Gastroesophageal sphincter (tissue), 4 donors: ENCODE data around the gene HSPBAP1. TPM values are rescaled to one million over a fixed set of nuclear protein-coding genes. Genes with fewer than 3 reads are reported as not detected.
"Not testable (repeated sequence)": the region's sequence is repeated elsewhere in the genome, so short reads cannot be mapped to it uniquely, and the experiment has no call there.

Source experiments
- ATAC-seq: fragments of 150-250 bp; one replicate; pipeline ENCODE4 v1.9.1; 2016; ENCODE audit warnings: mild to moderate bottlenecking, moderate library complexity
- H3K27ac ChIP-seq, 4 donors: fragments of 200-600 bp; sonication (generic) in 3 of 4; 1 replicate in 3 of 4; 2 replicates in 1 of 4; pipeline ENCODE4 v1.5.1; 2016 to 2019
- H3K27me3 ChIP-seq: fragments of 200-600 bp; sonication (generic); one replicate; pipeline ENCODE4 v1.5.1; 2019
- H3K36me3 ChIP-seq, 2 donors: fragments of 200-600 bp; sonication (generic); one replicate each; pipeline ENCODE4 v1.5.1; 2019; ENCODE audit warnings: control low read depth in 1 of 2
- H3K4me1 ChIP-seq, 3 donors: fragments of 200-600 bp; sonication (generic); 1 replicate in 2 of 3; 2 replicates in 1 of 3; pipeline ENCODE4 v1.5.1; 2016 to 2019; ENCODE audit warnings: control low read depth in 2 of 3
- H3K4me3 ChIP-seq, 2 donors: fragments of 200-600 bp; sonication (generic); one replicate each; pipeline ENCODE4 v1.5.1; 2019; ENCODE audit warnings: mild to moderate bottlenecking in 1 of 2, moderate library complexity in 1 of 2
- H3K9me3 ChIP-seq, 3 donors: fragments of 200-600 bp; sonication (generic); one replicate each; pipeline ENCODE4 v1.5.1; 2017 to 2019; ENCODE audit warnings: control low read depth in 2 of 3
- EP300 ChIP-seq: sonication (generic); formaldehyde crosslinking; IDR thresholded peaks from one replicate; pipeline ENCODE4 v1.6.1; 2017; ENCODE audit warnings: antibody characterized with exemption, mild to moderate bottlenecking
- POLR2A ChIP-seq, 2 donors: fragments of 450-650 bp; IDR thresholded peaks; one replicate each; pipeline ENCODE4 v1.6.1; 2017; ENCODE audit warnings: antibody characterized with exemption in 2 of 2, mild to moderate bottlenecking in 2 of 2, moderate library complexity in 1 of 2
- POLR2AphosphoS5 ChIP-seq: sonication (generic); formaldehyde crosslinking; IDR thresholded peaks from one replicate; pipeline ENCODE4 v1.6.1; 2017; ENCODE audit warnings: antibody characterized with exemption
- WGBS, 2 donors: methylation state at CpG; one replicate each; pipeline ENCODE4 v1.1.5; 2018; ENCODE audit warnings: low coverage in 1 of 2; 5-methylcytosine and 5-hydroxymethylcytosine counted together
- total RNA-seq, 4 donors: library from RNA; depleted of rRNA; stranded (reverse); fragments of >200 nt; gene quantifications; one replicate each; pipeline ENCODE4 v1.1.0, GENCODE V29; 2016
- TF ChIP-seq, protein P1 (sequence below), 4 experiments: fragments of 200-600 bp in 2 of 4; fragments of 450-650 bp in 2 of 4; sonication (generic) in 1 of 4; IDR thresholded peaks; one replicate each; pipeline ENCODE4 v1.5.1; 2017 to 2019; ENCODE audit warnings: antibody characterized with exemption in 4 of 4, mild to moderate bottlenecking in 2 of 4, moderate library complexity in 2 of 4

The HSPBAP1 gene
- total RNA-seq, 4 donors from 2014 or later = 7.0 to 18.5 (median 9.6) TPM

DNA sequence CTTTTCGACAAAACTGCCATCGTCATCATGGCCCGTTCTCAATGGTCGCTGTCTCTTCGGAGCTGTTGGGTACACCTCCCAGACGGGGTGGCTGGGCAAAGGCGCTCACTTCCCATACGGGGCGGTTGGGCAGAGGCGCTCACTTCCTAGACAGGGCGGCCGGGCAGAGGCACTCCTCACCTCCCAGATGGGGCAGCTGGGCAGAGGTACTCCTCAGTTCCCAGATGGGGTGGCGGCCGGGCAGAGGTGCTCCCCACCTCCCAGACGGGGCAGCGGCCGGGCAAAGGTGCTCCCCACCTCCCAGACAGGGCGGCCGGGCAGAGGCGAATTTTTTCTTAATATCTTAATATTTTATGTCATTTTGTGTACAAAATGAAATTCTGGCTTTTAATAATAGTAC lies 68.5 kb downstream of the HSPBAP1 start:
- Histone ChIP-seq H3K36me3 (peaks cover 0 to 58% of the 10 kb centered on the region in 2 donors), H3K27ac (no peak overlapping the region), H3K9me3 (no peaks in the 10 kb centered on the region), H3K4me3 (no peak overlapping the region), H3K27me3 (no peaks in the 10 kb centered on the region), H3K4me1 (no peaks in the 10 kb centered on the region)
- TF ChIP-seq POLR2AphosphoS5 (no peak), EP300 (no peak), POLR2A (IDR thresholded peaks at IDR 0.05) (no peak)
- TF ChIP-seq, protein P1, sequence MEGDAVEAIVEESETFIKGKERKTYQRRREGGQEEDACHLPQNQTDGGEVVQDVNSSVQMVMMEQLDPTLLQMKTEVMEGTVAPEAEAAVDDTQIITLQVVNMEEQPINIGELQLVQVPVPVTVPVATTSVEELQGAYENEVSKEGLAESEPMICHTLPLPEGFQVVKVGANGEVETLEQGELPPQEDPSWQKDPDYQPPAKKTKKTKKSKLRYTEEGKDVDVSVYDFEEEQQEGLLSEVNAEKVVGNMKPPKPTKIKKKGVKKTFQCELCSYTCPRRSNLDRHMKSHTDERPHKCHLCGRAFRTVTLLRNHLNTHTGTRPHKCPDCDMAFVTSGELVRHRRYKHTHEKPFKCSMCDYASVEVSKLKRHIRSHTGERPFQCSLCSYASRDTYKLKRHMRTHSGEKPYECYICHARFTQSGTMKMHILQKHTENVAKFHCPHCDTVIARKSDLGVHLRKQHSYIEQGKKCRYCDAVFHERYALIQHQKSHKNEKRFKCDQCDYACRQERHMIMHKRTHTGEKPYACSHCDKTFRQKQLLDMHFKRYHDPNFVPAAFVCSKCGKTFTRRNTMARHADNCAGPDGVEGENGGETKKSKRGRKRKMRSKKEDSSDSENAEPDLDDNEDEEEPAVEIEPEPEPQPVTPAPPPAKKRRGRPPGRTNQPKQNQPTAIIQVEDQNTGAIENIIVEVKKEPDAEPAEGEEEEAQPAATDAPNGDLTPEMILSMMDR (IDR thresholded peaks at IDR 0.05) = no peak
- WGBS, 2 donors = 96 to 98% methylated on average over 5 to 11 of the region's 20 CpGs
- ATAC-seq = no peak

DNA sequence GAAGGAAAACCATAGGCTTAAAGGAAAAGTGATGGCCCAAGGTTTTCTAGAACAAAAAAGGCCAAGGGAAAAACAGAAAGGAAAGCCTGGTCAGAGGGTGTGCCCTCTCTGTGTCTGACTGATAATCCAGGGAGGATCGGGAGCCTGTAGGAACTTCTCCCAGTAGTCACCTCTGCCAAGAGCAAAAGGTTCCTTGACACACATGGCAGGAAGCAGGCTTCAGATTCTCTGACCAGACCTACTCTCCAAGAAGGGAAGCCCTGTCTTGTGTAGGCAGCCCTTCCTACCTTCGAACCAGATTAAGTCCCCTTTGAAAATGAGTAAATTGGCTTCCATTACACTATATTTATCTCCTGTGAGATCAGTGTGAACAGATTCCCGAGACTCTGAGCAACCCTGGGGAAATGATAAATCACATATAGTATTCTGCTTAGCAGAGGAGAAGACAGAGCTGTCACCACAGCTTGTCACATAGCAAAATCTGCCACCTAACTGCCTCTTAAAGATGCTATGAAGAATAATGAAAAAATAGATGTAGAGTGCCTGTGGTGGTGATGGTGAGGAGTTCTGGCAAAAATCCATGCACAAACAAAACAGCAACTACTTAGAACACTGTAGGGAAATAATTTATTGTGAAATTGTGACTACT lies 74.2 kb downstream of the HSPBAP1 start:
- no peaks in the 10 kb centered on the region for H3K9me3 ChIP-seq
- H3K4me1 ChIP-seq = no peaks in the 10 kb centered on the region
- no peaks in the 10 kb centered on the region for H3K27me3 ChIP-seq
- TF ChIP-seq POLR2AphosphoS5 (no peak), POLR2A (IDR thresholded peaks at IDR 0.05) (no peak), EP300 (no peak)
- 78% methylated on average over 3 of the region's 3 CpGs; no CpG with 5 or more reads in 1 of the 2 donors for WGBS, 2 donors
- no peak for ATAC-seq
- H3K27ac ChIP-seq = no peak overlapping the region
- H3K36me3 ChIP-seq = peaks cover 0 to 87% of the 10 kb centered on the region in 2 donors
- no peak overlapping the region for H3K4me3 ChIP-seq

- Histone ChIP-seq H3K27ac (no peak overlapping the region), H3K4me1 (no peaks in the 10 kb centered on the region), H3K36me3 (peaks cover 0 to 98% of the 10 kb centered on the region in 2 donors), H3K9me3 (no peaks in the 10 kb centered on the region), H3K27me3 (no peaks in the 10 kb centered on the region), H3K4me3 (no peak overlapping the region)
- TF ChIP-seq, protein P1 (IDR thresholded peaks at IDR 0.05) = no peak
- no peak for TF ChIP-seq POLR2AphosphoS5
- no peak for TF ChIP-seq EP300
- TF ChIP-seq POLR2A (IDR thresholded peaks at IDR 0.05) = no peak
- 86 to 88% methylated on average over 4 of the region's 4 CpGs for WGBS, 2 donors
- no peak for ATAC-seq
These were observed 77.0 kb downstream of the HSPBAP1 start for GRCh38 chr3:122716667-122717066.

DNA sequence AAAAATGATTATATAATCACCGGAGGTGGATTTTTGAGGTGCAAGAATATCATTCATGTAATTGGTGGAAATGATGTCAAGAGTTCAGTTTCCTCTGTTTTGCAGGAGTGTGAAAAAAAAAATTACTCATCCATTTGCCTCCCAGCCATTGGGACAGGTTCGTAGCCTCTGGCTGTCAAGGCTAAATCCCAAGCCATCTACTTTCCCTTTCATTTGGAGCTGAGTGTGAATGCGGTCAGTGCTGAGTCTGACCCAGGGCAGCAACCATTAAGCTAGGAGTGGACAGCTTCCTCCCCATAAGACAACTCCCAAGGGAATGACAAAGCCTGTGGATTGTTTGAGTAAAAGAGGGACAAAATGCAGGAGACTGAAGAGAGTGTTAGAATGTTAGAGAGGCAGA lies 79.4 kb downstream of the HSPBAP1 start:
- TF ChIP-seq POLR2A (IDR thresholded peaks at IDR 0.05) (no peak), POLR2AphosphoS5 (no peak), EP300 (no peak)
- TF ChIP-seq, protein P1 (IDR thresholded peaks at IDR 0.05) = no peak
- H3K4me1 ChIP-seq = no peaks in the 10 kb centered on the region
- H3K27me3 ChIP-seq = no peaks in the 10 kb centered on the region
- H3K4me3 ChIP-seq = no peak overlapping the region
- ATAC-seq = no peak
- H3K27ac ChIP-seq = no peak overlapping the region
- WGBS, 2 donors = 68 to 86% methylated on average over 3 of the region's 3 CpGs
- peaks cover 0 to 76% of the 10 kb centered on the region in 2 donors for H3K36me3 ChIP-seq
- no peaks in the 10 kb centered on the region for H3K9me3 ChIP-seq

GRCh38 chr3:122710616-122711251 lies 82.9 kb downstream of the HSPBAP1 start:
- not testable (repeated sequence) for H3K27me3 ChIP-seq, H3K27ac ChIP-seq, H3K9me3 ChIP-seq, H3K4me1 ChIP-seq, ATAC-seq, H3K4me3 ChIP-seq
- 86 to 100% methylated on average over 1 of the region's 1 CpG for WGBS, 2 donors
- H3K36me3 ChIP-seq = peaks cover 0 to 75% of the 10 kb centered on the region in 2 donors

DNA sequence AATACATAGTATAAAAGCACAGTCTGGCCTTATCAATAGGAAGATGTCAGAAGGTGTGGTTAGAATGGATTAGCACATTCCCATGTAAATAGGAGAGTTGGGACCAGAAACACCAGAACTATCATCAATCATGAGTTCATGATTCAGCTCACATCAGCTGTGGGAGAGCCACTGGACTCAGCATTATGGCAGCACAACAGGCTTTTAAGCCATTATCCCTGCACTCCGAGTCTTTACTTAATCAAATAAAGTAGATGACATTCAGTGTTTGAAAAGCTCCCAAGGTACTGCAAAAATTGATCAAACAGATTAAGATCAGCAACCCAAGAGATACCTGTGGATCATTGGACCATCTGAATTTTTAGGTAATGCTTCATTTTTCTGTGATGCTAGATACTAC lies 88.3 kb downstream of the HSPBAP1 start:
- Histone ChIP-seq H3K27ac (no peak overlapping the region), H3K4me1 (no peaks in the 10 kb centered on the region), H3K4me3 (no peak overlapping the region), H3K27me3 (no peaks in the 10 kb centered on the region), H3K9me3 (no peaks in the 10 kb centered on the region), H3K36me3 (peaks cover 0 to 88% of the 10 kb centered on the region in 2 donors)
- 100% methylated on average over 1 of the region's 1 CpG for WGBS, 2 donors
- TF ChIP-seq EP300 (no peak), POLR2A (IDR thresholded peaks at IDR 0.05) (no peak), POLR2AphosphoS5 (no peak)
- TF ChIP-seq, protein P1 (IDR thresholded peaks at IDR 0.05) = no peak
- no peak for ATAC-seq
